T-helper 17 cell (primary cell): ENCODE results near the gene PCSK2. TPM values are rescaled to one million over a fixed set of nuclear protein-coding genes. Genes with fewer than 3 reads are reported as not detected.

ENCODE experiments used
- ATAC-seq: fragments of 150-1000 bp; cut with Tn5 transposase; 2 replicates; pipeline ENCODE4 v1.10.0; 2021; ENCODE audit warnings: mild to moderate bottlenecking, moderate library complexity
- DNase-seq, 3 donors: peaks; one replicate each; pipeline versions ENCODE4 v3.0.0 to v3.0.0-alpha.2; 2020 to 2021
- H3K9me3 ChIP-seq: one replicate; pipeline ENCODE4 v1.7.0; 2013; ENCODE audit warnings: low read length, mild to moderate bottlenecking; ENCODE audit not compliant: control insufficient read depth, poor library complexity, severe bottlenecking
- H3K27ac Mint-ChIP-seq: one replicate; pipeline ENCODE4 v1.8.0; 2022; ENCODE audit warnings: mild to moderate bottlenecking, moderate library complexity, mixed read lengths
- H3K27me3 Mint-ChIP-seq: one replicate; pipeline ENCODE4 v1.8.0; 2022; ENCODE audit warnings: mixed read lengths
- H3K36me3 Mint-ChIP-seq: one replicate; pipeline ENCODE4 v1.8.0; 2022; ENCODE audit warnings: low read depth, mixed read lengths
- H3K4me1 Mint-ChIP-seq: one replicate; pipeline ENCODE4 v1.8.0; 2022; ENCODE audit warnings: mild to moderate bottlenecking, mixed read lengths
- H3K4me3 Mint-ChIP-seq: one replicate; pipeline ENCODE4 v1.8.0; 2022; ENCODE audit warnings: mild to moderate bottlenecking, moderate library complexity, mixed read lengths
- total RNA-seq, 4 donors: library from RNA in 2 of 4; stranded (reverse) in 2 of 4; gene quantifications; one replicate each; pipeline ENCODE4 v1.2.3 and lab custom pipeline; 2022 to 2026

PCSK2 gene
- total RNA-seq, 2 donors from 2014 or later = not detected

- Mint-ChIP-seq H3K27me3 (peaks cover 54% of the 10 kb centered on the region), H3K4me1 (peaks cover 2% of the 10 kb centered on the region), H3K4me3 (no peak overlapping the region), H3K36me3 (peaks cover 3% of the 10 kb centered on the region), H3K27ac (no peak overlapping the region)
- ATAC-seq (no peak), DNase-seq (no peak)
- H3K9me3 ChIP-seq = no peaks in the 10 kb centered on the region
Measured at GRCh38 chr20:17456279-17456678, 229.4 kb downstream of the PCSK2 start.

- ATAC-seq = no peak
Measured at GRCh38 chr20:17457079-17457478, 230.2 kb downstream of the PCSK2 start.

GRCh38 chr20:17457588-17458190 lies 230.8 kb downstream of the PCSK2 start:
- DNase-seq (no peak), ATAC-seq (no peak)
- no peak overlapping the region for H3K4me3 Mint-ChIP-seq
- no peaks in the 10 kb centered on the region for H3K36me3 Mint-ChIP-seq
- H3K27me3 Mint-ChIP-seq = peaks cover 40% of the 10 kb centered on the region
- H3K27ac Mint-ChIP-seq = no peak overlapping the region
- peaks cover 2% of the 10 kb centered on the region for H3K4me1 Mint-ChIP-seq
- H3K9me3 ChIP-seq = no peaks in the 10 kb centered on the region

More at GRCh38 chr20:17457079-17457478, 230.2 kb downstream of the PCSK2 start:
- Mint-ChIP-seq H3K4me3 (no peak overlapping the region), H3K27ac (no peak overlapping the region), H3K4me1 (peaks cover 2% of the 10 kb centered on the region), H3K36me3 (no peaks in the 10 kb centered on the region), H3K27me3 (peaks cover 46% of the 10 kb centered on the region)
- DNase-seq = no peak
- no peaks in the 10 kb centered on the region for H3K9me3 ChIP-seq

GRCh38 chr20:17460119-17460518 lies 233.3 kb downstream of the PCSK2 start:
- DNase-seq (no peak), ATAC-seq (no peak)
- no peaks in the 10 kb centered on the region for H3K36me3 Mint-ChIP-seq
- H3K9me3 ChIP-seq = no peaks in the 10 kb centered on the region
- H3K4me3 Mint-ChIP-seq = no peak overlapping the region
- no peak overlapping the region for H3K27ac Mint-ChIP-seq
- H3K27me3 Mint-ChIP-seq = peaks cover 26% of the 10 kb centered on the region
- H3K4me1 Mint-ChIP-seq = peaks cover 2% of the 10 kb centered on the region

GRCh38 chr20:17461941-17462340 lies 235.1 kb downstream of the PCSK2 start:
- DNase-seq (no peak), ATAC-seq (no peak)
- no peaks in the 10 kb centered on the region for H3K9me3 ChIP-seq
- no peak overlapping the region for H3K4me3 Mint-ChIP-seq
- no peaks in the 10 kb centered on the region for H3K36me3 Mint-ChIP-seq
- H3K27me3 Mint-ChIP-seq = peaks cover 21% of the 10 kb centered on the region
- no peak overlapping the region for H3K27ac Mint-ChIP-seq
- H3K4me1 Mint-ChIP-seq = peaks cover 2% of the 10 kb centered on the region

- H3K4me3 Mint-ChIP-seq = no peak overlapping the region
Measured at GRCh38 chr20:17463711-17464110, 236.9 kb downstream of the PCSK2 start.

GRCh38 chr20:17465236-17465635 lies 238.4 kb downstream of the PCSK2 start:
- Mint-ChIP-seq H3K27me3 (peaks cover 29% of the 10 kb centered on the region), H3K4me3 (no peak overlapping the region), H3K36me3 (no peaks in the 10 kb centered on the region), H3K4me1 (peaks cover 2% of the 10 kb centered on the region), H3K27ac (no peak overlapping the region)
- no peak for ATAC-seq
- no peak for DNase-seq
- no peaks in the 10 kb centered on the region for H3K9me3 ChIP-seq

More at GRCh38 chr20:17463711-17464110, 236.9 kb downstream of the PCSK2 start:
- H3K27me3 Mint-ChIP-seq = peaks cover 29% of the 10 kb centered on the region
- H3K36me3 Mint-ChIP-seq = no peaks in the 10 kb centered on the region
- ATAC-seq = no peak
- no peaks in the 10 kb centered on the region for H3K9me3 ChIP-seq
- H3K4me1 Mint-ChIP-seq = peaks cover 2% of the 10 kb centered on the region
- DNase-seq = no peak
- H3K27ac Mint-ChIP-seq = no peak overlapping the region

GRCh38 chr20:17466641-17467040 lies 239.8 kb downstream of the PCSK2 start:
- Mint-ChIP-seq H3K27me3 (peaks cover 29% of the 10 kb centered on the region), H3K27ac (no peak overlapping the region), H3K4me3 (no peak overlapping the region), H3K4me1 (no peaks in the 10 kb centered on the region), H3K36me3 (no peaks in the 10 kb centered on the region)
- no peaks in the 10 kb centered on the region for H3K9me3 ChIP-seq
- DNase-seq = no peak
- no peak for ATAC-seq

GRCh38 chr20:17467120-17467655 lies 240.3 kb downstream of the PCSK2 start:
- Mint-ChIP-seq H3K27ac (no peak overlapping the region), H3K36me3 (no peaks in the 10 kb centered on the region), H3K4me3 (no peak overlapping the region), H3K4me1 (no peaks in the 10 kb centered on the region), H3K27me3 (peaks cover 29% of the 10 kb centered on the region)
- no peaks in the 10 kb centered on the region for H3K9me3 ChIP-seq
- DNase-seq = no peak
- no peak for ATAC-seq

- Mint-ChIP-seq H3K4me1 (no peaks in the 10 kb centered on the region), H3K36me3 (no peaks in the 10 kb centered on the region)
- ATAC-seq = no peak
Measured at GRCh38 chr20:17468073-17468840, 241.4 kb downstream of the PCSK2 start.

GRCh38 chr20:17469246-17470030 lies 242.6 kb downstream of the PCSK2 start:
- H3K27ac Mint-ChIP-seq = no peak overlapping the region
- H3K4me1 Mint-ChIP-seq = no peaks in the 10 kb centered on the region
- no peaks in the 10 kb centered on the region for H3K9me3 ChIP-seq
- DNase-seq (no peak), ATAC-seq (no peak)
- H3K27me3 Mint-ChIP-seq = peaks cover 27% of the 10 kb centered on the region
- no peaks in the 10 kb centered on the region for H3K36me3 Mint-ChIP-seq
- no peak overlapping the region for H3K4me3 Mint-ChIP-seq

More at GRCh38 chr20:17468073-17468840, 241.4 kb downstream of the PCSK2 start:
- DNase-seq = no peak
- peaks cover 29% of the 10 kb centered on the region for H3K27me3 Mint-ChIP-seq
- H3K27ac Mint-ChIP-seq = no peak overlapping the region
- no peaks in the 10 kb centered on the region for H3K9me3 ChIP-seq
- H3K4me3 Mint-ChIP-seq = no peak overlapping the region

GRCh38 chr20:17470521-17470920 lies 243.7 kb downstream of the PCSK2 start:
- Mint-ChIP-seq H3K27me3 (peaks cover 23% of the 10 kb centered on the region), H3K4me1 (no peaks in the 10 kb centered on the region), H3K27ac (no peak overlapping the region), H3K36me3 (no peaks in the 10 kb centered on the region), H3K4me3 (no peak overlapping the region)
- no peaks in the 10 kb centered on the region for H3K9me3 ChIP-seq
- ATAC-seq (no peak), DNase-seq (no peak)

GRCh38 chr20:17470973-17471372 lies 244.1 kb downstream of the PCSK2 start:
- no peaks in the 10 kb centered on the region for H3K36me3 Mint-ChIP-seq
- H3K4me3 Mint-ChIP-seq = no peak overlapping the region
- no peak for DNase-seq
- no peaks in the 10 kb centered on the region for H3K4me1 Mint-ChIP-seq
- no peak for ATAC-seq
- peaks cover 19% of the 10 kb centered on the region for H3K27me3 Mint-ChIP-seq
- H3K27ac Mint-ChIP-seq = no peak overlapping the region
- no peaks in the 10 kb centered on the region for H3K9me3 ChIP-seq
